Ishikawa (cell line): ENCODE results near the gene SLC29A2.

Experiments
- CEBPB ChIP-seq: IDR thresholded peaks from 2 replicates; pipeline ENCODE4 v1.6.1; 2012
- CREB1 ChIP-seq: IDR thresholded peaks from 2 replicates; pipeline ENCODE4 v1.6.1; 2012; ENCODE audit warnings: low read depth
- EGR1 ChIP-seq: IDR thresholded peaks from 2 replicates; pipeline ENCODE4 v1.6.1; 2012
- EP300 ChIP-seq: IDR thresholded peaks from 2 replicates; pipeline ENCODE4 v1.6.1; 2012; ENCODE audit warnings: borderline replicate concordance
- FOXM1 ChIP-seq: IDR thresholded peaks from 2 replicates; pipeline ENCODE4 v1.6.1; 2012; ENCODE audit warnings: low read depth, borderline replicate concordance
- MAX ChIP-seq: IDR thresholded peaks from 2 replicates; pipeline ENCODE4 v1.6.1; 2012
- NFIC ChIP-seq: IDR thresholded peaks from 2 replicates; pipeline ENCODE4 v1.6.1; 2012
- RAD21 ChIP-seq: IDR thresholded peaks from 2 replicates; pipeline ENCODE4 v1.6.1; 2012; ENCODE audit warnings: low read depth
- TAF1 ChIP-seq: IDR thresholded peaks from 2 replicates; pipeline ENCODE4 v1.6.1; 2012; ENCODE audit warnings: low read depth, mild to moderate bottlenecking
- TCF12 ChIP-seq: IDR thresholded peaks from 2 replicates; pipeline ENCODE4 v1.6.1; 2012; ENCODE audit warnings: low read depth
- TEAD4 ChIP-seq: IDR thresholded peaks from 2 replicates; pipeline ENCODE4 v1.6.1; 2012
- YY1 ChIP-seq: IDR thresholded peaks from 2 replicates; pipeline ENCODE4 v1.6.1; 2012; ENCODE audit warnings: low read depth
- ZBTB7A ChIP-seq: IDR thresholded peaks from 2 replicates; pipeline ENCODE4 v1.6.1; 2012; ENCODE audit warnings: low read depth
- TF ChIP-seq, protein P1 (sequence below): IDR thresholded peaks from 2 replicates; pipeline ENCODE4 v1.6.1; 2012
- TF ChIP-seq, protein P2 (sequence below): IDR thresholded peaks from 2 replicates; pipeline ENCODE4 v1.6.1; 2012; ENCODE audit warnings: low read depth, mild to moderate bottlenecking

SLC29A2 gene

DNA sequence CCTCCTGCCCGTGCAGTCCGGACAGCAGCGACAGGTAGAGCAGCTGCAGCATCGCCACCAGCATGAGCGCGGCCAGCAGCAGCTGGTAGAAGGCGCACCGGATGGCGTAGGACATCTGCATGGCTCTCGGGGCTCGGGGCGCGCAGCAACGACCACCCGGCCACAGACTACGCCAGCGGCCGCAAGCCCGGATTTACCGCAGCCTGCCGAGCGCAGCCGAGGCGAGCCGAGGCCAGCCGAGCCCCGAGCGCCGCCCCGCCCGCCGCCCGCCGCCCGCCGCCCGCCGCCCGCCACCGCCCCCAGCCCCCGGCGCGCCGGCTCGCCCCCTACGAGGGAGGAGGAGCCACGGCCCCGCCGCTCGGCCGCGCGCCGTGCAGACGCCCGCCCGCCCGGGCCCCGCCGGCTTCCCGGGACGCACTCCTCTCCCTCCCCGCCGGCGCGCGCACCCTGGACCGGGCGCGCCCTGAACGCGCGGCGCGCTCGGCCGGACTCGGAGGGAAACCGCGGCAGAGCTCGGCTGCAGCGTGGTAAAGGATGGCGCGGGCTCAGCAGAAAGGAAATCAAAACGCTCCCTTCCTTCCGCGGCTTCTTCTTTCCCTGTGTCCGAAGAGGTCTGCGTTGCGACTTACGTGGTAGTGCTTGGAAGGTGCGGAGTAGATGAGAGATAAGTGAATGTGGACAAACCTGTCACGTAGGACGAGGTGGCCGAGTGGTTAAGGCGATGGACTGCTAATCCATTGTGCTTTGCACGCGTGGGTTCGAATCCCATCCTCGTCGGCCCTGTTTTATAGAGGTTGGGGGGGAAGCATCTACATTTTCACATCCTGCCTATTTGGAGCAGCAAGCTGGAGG lies 23.9 kb downstream of the SLC29A2 start, which contains the start of gene B4GAT1:
Gene B4GAT1, minus strand, starts transcription at position 205 of the 852 bp plus-strand sequence. Its CDS starts 84 bp downstream, at position 121.
- TF ChIP-seq EP300: peak; percentile 57; the same call in 1 of the 2 replicates
- TF ChIP-seq NFIC: peak; percentile 58
- TF ChIP-seq FOXM1: no peak
- TF ChIP-seq TAF1: 0 out of 2 replicates have a peak, but pooled peaks have one; percentile 41
- TF ChIP-seq MAX: peak; percentile 75
- peak; percentile 96 for TF ChIP-seq TEAD4
- no peak for TF ChIP-seq EGR1
- TF ChIP-seq, protein P1, sequence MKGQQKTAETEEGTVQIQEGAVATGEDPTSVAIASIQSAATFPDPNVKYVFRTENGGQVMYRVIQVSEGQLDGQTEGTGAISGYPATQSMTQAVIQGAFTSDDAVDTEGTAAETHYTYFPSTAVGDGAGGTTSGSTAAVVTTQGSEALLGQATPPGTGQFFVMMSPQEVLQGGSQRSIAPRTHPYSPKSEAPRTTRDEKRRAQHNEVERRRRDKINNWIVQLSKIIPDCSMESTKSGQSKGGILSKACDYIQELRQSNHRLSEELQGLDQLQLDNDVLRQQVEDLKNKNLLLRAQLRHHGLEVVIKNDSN: peak; percentile 61; the same call in 1 of the 2 replicates
- TF ChIP-seq, protein P2, sequence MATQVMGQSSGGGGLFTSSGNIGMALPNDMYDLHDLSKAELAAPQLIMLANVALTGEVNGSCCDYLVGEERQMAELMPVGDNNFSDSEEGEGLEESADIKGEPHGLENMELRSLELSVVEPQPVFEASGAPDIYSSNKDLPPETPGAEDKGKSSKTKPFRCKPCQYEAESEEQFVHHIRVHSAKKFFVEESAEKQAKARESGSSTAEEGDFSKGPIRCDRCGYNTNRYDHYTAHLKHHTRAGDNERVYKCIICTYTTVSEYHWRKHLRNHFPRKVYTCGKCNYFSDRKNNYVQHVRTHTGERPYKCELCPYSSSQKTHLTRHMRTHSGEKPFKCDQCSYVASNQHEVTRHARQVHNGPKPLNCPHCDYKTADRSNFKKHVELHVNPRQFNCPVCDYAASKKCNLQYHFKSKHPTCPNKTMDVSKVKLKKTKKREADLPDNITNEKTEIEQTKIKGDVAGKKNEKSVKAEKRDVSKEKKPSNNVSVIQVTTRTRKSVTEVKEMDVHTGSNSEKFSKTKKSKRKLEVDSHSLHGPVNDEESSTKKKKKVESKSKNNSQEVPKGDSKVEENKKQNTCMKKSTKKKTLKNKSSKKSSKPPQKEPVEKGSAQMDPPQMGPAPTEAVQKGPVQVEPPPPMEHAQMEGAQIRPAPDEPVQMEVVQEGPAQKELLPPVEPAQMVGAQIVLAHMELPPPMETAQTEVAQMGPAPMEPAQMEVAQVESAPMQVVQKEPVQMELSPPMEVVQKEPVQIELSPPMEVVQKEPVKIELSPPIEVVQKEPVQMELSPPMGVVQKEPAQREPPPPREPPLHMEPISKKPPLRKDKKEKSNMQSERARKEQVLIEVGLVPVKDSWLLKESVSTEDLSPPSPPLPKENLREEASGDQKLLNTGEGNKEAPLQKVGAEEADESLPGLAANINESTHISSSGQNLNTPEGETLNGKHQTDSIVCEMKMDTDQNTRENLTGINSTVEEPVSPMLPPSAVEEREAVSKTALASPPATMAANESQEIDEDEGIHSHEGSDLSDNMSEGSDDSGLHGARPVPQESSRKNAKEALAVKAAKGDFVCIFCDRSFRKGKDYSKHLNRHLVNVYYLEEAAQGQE: no peak
- 0 out of 2 replicates have a peak, but pooled peaks have one; percentile 4 for TF ChIP-seq RAD21
- peak; percentile 72 for TF ChIP-seq YY1
- TF ChIP-seq TCF12: peak; percentile 50; the same call in 1 of the 2 replicates

GRCh38 chr11:66346476-66347424 lies 24.8 kb downstream of the SLC29A2 start:
- TF ChIP-seq CEBPB: no peak
- 0 out of 2 replicates have a peak, but pooled peaks have one; percentile 20 for TF ChIP-seq MAX
- TF ChIP-seq ZBTB7A: peak; percentile 62; the same call in 1 of the 2 replicates
- TF ChIP-seq CREB1: no peak
- TF ChIP-seq, protein P2: 0 out of 2 replicates have a peak, but pooled peaks have one; percentile 29
- TF ChIP-seq FOXM1: no peak
- no peak for TF ChIP-seq EP300
- TF ChIP-seq TEAD4: no peak

GRCh38 chr11:66345316-66345649 lies 26.3 kb downstream of the SLC29A2 start:
- no peak for TF ChIP-seq CREB1
- TF ChIP-seq, protein P1: no peak
- TF ChIP-seq RAD21: no peak
- TF ChIP-seq CEBPB: no peak
- no peak for TF ChIP-seq YY1
- TF ChIP-seq TAF1: no peak; the same call in 1 of the 2 replicates
- TF ChIP-seq EGR1: no peak
- TF ChIP-seq, protein P2: no peak
- TF ChIP-seq TEAD4: no peak
- no peak for TF ChIP-seq FOXM1
- no peak for TF ChIP-seq MAX
- TF ChIP-seq NFIC: no peak
